Liver (tissue), 9 donors: ENCODE results near the gene GRM1. TPM values are rescaled to one million over a fixed set of nuclear protein-coding genes. Genes with fewer than 3 reads are reported as not detected.

Experiments used
- DNase-seq: peaks from one replicate; pipeline ENCODE4 v3.0.0-alpha.2; 2017; ENCODE audit warnings: low spot score
- H3K27ac ChIP-seq, 2 donors: one replicate each; pipeline ENCODE4 v1.7.0; 2013; ENCODE audit warnings: inconsistent platforms in 2 of 2, low read length in 2 of 2, control low read depth in 1 of 2, low read depth in 1 of 2, mild to moderate bottlenecking in 1 of 2
- H3K27me3 ChIP-seq, 4 donors: one replicate each; pipeline versions ENCODE4 v1.6.1 to v1.7.0; 2013; ENCODE audit warnings: low read length in 3 of 4, inconsistent platforms in 1 of 4, mild to moderate bottlenecking in 1 of 4, moderate library complexity in 1 of 4; ENCODE audit not compliant: control insufficient read depth in 4 of 4, insufficient read depth in 4 of 4
- H3K36me3 ChIP-seq, 4 donors: one replicate each; pipeline versions ENCODE4 v1.6.1 to v1.7.0; 2013; ENCODE audit warnings: low read length in 3 of 4, mild to moderate bottlenecking in 3 of 4, low read depth in 1 of 4, moderate library complexity in 1 of 4; ENCODE audit not compliant: control insufficient read depth in 4 of 4, insufficient read depth in 3 of 4
- H3K4me1 ChIP-seq, 4 donors: one replicate each; pipeline versions ENCODE4 v1.6.1 to v1.7.0; 2013; ENCODE audit warnings: low read length in 3 of 4, mild to moderate bottlenecking in 3 of 4, moderate library complexity in 1 of 4; ENCODE audit not compliant: control insufficient read depth in 4 of 4, insufficient read depth in 4 of 4
- H3K4me3 ChIP-seq, 3 donors: one replicate each; pipeline versions ENCODE4 v1.6.1 to v1.7.0; 2013; ENCODE audit warnings: low read length in 3 of 3, control low read depth in 1 of 3, low read depth in 1 of 3, mild to moderate bottlenecking in 1 of 3
- H3K9ac ChIP-seq, 2 donors: one replicate each; pipeline ENCODE4 v1.7.0; 2013; ENCODE audit warnings: low read length in 2 of 2, mild to moderate bottlenecking in 2 of 2, moderate library complexity in 2 of 2, control low read depth in 1 of 2, low read depth in 1 of 2
- H3K9me3 ChIP-seq, 4 donors: one replicate each; pipeline versions ENCODE4 v1.6.1 to v1.7.0; 2013; ENCODE audit warnings: low read length in 3 of 4; ENCODE audit not compliant: control insufficient read depth in 4 of 4
- FOXA1 ChIP-seq: IDR thresholded peaks from 2 replicates; pipeline ENCODE4 v1.6.1; 2016; ENCODE audit warnings: antibody characterized with exemption
- FOXA2 ChIP-seq: IDR thresholded peaks from 2 replicates; pipeline ENCODE4 v1.6.1; 2016; ENCODE audit warnings: antibody characterized with exemption
- HNF4A ChIP-seq, 2 donors: conservative IDR thresholded peaks; 2 replicates each; pipeline ENCODE4 v1.6.1; 2016; ENCODE audit warnings: antibody characterized with exemption in 2 of 2, mild to moderate bottlenecking in 2 of 2
- HNF4G ChIP-seq: IDR thresholded peaks from 2 replicates; pipeline ENCODE4 v1.6.1; 2016; ENCODE audit warnings: antibody characterized with exemption
- NR2F2 ChIP-seq: IDR thresholded peaks from 2 replicates; pipeline ENCODE4 v1.6.1; 2016; ENCODE audit warnings: antibody characterized with exemption
- RAD21 ChIP-seq, 2 donors: IDR thresholded peaks; 2 replicates each; pipeline ENCODE4 v1.6.1; 2016; ENCODE audit warnings: antibody characterized with exemption in 2 of 2, mild to moderate bottlenecking in 2 of 2
- RXRA ChIP-seq, 2 donors: IDR thresholded peaks; 2 replicates each; pipeline ENCODE4 v1.6.1; 2017 to 2018; ENCODE audit warnings: antibody characterized with exemption in 2 of 2, mild to moderate bottlenecking in 1 of 2
- SP1 ChIP-seq: IDR thresholded peaks from 2 replicates; pipeline ENCODE4 v1.6.1; 2018; ENCODE audit warnings: antibody characterized with exemption, mild to moderate bottlenecking
- TAF1 ChIP-seq: conservative IDR thresholded peaks from 2 replicates; pipeline ENCODE4 v1.6.1; 2016; ENCODE audit warnings: antibody characterized with exemption, mild to moderate bottlenecking
- YY1 ChIP-seq: IDR thresholded peaks from 2 replicates; pipeline ENCODE4 v1.6.1; 2016; ENCODE audit warnings: antibody characterized with exemption, mild to moderate bottlenecking
- WGBS: extraction: QIAGEN DNeasy Blood & Tissue Kit; methylation state at CpG from one replicate; pipeline ENCODE4 v1.1.7; 2013; 5-methylcytosine and 5-hydroxymethylcytosine counted together
- polyA plus RNA-seq, 2 donors: library from polyadenylated mRNA; stranded (reverse) in 1 of 2; unstranded in 1 of 2; fragments of 200-250 nt in 1 of 2; fragments of >200 nt in 1 of 2; fragmentation: Nextera tagmentation in 1 of 2; extraction: Ambion mirVana in 1 of 2; gene quantifications; one replicate each; pipeline versions ENCODE4 v1.2.1 to v1.2.3, GENCODE V29; 2013 to 2015
- total RNA-seq, 2 donors: library from RNA; depleted of rRNA; stranded (reverse); fragments of >200 nt; gene quantifications; one replicate each; pipeline ENCODE4 v1.2.3, GENCODE V29; 2014
- TF ChIP-seq, protein P1 (sequence below): IDR thresholded peaks from 2 replicates; pipeline ENCODE4 v1.6.1; 2016; ENCODE audit warnings: antibody characterized with exemption, mild to moderate bottlenecking
- TF ChIP-seq, protein P2 (sequence below): IDR thresholded peaks from 2 replicates; pipeline ENCODE4 v1.6.1; 2016; ENCODE audit warnings: antibody characterized with exemption
- TF ChIP-seq, protein P3 (sequence below): IDR thresholded peaks from 2 replicates; pipeline ENCODE4 v1.6.1; 2016; ENCODE audit warnings: antibody characterized with exemption
- TF ChIP-seq, protein P4 (sequence below): fragments of 150-350 bp; IDR thresholded peaks from 2 replicates; pipeline ENCODE4 v1.5.1; 2017; ENCODE audit warnings: improper control_type of control experiment, low read depth, low read length; ENCODE audit not compliant: missing input control
- donor health status: healthy.
- donor health status: healthy.
- donor health status: healthy.
- donor health status: healthy.
- donor health status: healthy.

GRM1 gene
- total and polyA plus RNA-seq, 4 donors: under 0.01 to 0.05 (median 0.01) TPM; not detected in 1

DNA sequence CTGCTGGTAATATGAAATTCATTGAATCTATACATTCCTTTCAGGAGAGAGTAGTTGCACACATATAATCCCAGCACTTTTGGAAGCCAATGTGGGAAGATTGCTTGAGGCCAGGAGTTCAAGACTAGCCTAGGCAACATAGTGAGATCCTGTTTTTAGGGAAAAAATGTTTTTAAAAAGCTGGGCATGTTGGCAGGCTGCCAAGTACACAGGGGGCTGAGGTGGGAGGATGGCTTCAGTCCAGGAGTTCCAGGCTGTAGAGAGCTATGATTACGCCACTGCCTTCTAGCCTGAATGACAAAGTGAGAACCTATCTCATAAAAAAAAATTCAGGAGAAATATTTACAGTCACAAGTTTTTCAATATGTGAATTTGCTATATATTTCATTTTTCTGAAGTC is 71.9 kb downstream of the GRM1 start (continued):
- TF ChIP-seq, protein P1, sequence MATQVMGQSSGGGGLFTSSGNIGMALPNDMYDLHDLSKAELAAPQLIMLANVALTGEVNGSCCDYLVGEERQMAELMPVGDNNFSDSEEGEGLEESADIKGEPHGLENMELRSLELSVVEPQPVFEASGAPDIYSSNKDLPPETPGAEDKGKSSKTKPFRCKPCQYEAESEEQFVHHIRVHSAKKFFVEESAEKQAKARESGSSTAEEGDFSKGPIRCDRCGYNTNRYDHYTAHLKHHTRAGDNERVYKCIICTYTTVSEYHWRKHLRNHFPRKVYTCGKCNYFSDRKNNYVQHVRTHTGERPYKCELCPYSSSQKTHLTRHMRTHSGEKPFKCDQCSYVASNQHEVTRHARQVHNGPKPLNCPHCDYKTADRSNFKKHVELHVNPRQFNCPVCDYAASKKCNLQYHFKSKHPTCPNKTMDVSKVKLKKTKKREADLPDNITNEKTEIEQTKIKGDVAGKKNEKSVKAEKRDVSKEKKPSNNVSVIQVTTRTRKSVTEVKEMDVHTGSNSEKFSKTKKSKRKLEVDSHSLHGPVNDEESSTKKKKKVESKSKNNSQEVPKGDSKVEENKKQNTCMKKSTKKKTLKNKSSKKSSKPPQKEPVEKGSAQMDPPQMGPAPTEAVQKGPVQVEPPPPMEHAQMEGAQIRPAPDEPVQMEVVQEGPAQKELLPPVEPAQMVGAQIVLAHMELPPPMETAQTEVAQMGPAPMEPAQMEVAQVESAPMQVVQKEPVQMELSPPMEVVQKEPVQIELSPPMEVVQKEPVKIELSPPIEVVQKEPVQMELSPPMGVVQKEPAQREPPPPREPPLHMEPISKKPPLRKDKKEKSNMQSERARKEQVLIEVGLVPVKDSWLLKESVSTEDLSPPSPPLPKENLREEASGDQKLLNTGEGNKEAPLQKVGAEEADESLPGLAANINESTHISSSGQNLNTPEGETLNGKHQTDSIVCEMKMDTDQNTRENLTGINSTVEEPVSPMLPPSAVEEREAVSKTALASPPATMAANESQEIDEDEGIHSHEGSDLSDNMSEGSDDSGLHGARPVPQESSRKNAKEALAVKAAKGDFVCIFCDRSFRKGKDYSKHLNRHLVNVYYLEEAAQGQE: no peak
- TF ChIP-seq RXRA (IDR thresholded peaks at IDR 0.05) (no peak), TAF1 (no peak), FOXA2 (no peak)

DNA sequence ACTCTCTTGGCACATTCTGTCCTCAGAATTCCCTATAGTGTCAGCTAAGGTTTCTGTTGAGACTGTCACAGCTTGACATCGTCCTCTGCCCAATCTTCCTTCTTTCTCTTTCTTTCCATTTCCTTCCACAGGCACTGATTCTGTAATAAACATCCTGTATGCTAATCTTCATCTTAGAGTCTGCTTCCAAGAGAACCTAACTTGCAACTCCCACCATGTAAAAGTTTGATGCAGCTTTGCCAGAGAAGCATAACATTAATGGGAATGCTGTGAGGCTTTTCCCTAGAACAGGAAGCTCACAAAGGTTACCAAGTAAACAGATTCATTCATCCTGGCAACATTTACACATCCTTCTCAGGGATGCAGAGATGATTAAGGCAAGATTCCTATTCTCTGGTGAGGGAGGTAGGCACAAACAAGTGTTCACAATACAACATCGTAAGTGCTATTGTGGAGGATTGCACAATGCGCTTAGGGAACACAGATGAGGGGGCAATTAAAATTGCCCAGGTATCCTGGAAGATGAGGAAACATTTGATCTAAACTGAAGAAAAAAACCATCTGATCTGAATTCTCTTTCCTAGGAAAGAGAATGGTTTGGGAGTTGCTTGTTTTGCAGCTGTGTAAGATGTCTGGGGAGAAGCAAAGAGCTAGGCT is 74.7 kb downstream of the GRM1 start:
- no peak overlapping the region for H3K4me3 ChIP-seq
- WGBS: 66% methylated on average over 3 of the region's 3 CpGs
- H3K9me3 ChIP-seq: no peaks in the 10 kb centered on the region
- H3K9ac ChIP-seq: no peak overlapping the region
- no peak for DNase-seq
- H3K27me3 ChIP-seq: no peaks in the 10 kb centered on the region
- H3K27ac ChIP-seq: no peak overlapping the region
- no peaks in the 10 kb centered on the region for H3K36me3 ChIP-seq
- no peaks in the 10 kb centered on the region for H3K4me1 ChIP-seq
- TF ChIP-seq FOXA1: no peak
- no peak for TF ChIP-seq SP1
- TF ChIP-seq TAF1: no peak
- no peak for TF ChIP-seq RAD21 (IDR thresholded peaks at IDR 0.05)
- TF ChIP-seq, protein P2, sequence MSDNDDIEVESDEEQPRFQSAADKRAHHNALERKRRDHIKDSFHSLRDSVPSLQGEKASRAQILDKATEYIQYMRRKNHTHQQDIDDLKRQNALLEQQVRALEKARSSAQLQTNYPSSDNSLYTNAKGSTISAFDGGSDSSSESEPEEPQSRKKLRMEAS: no peak
- no peak for TF ChIP-seq YY1
- TF ChIP-seq, protein P1: no peak
- no peak for TF ChIP-seq HNF4A (conservative IDR thresholded peaks at IDR 0.05)
- TF ChIP-seq, protein P3, sequence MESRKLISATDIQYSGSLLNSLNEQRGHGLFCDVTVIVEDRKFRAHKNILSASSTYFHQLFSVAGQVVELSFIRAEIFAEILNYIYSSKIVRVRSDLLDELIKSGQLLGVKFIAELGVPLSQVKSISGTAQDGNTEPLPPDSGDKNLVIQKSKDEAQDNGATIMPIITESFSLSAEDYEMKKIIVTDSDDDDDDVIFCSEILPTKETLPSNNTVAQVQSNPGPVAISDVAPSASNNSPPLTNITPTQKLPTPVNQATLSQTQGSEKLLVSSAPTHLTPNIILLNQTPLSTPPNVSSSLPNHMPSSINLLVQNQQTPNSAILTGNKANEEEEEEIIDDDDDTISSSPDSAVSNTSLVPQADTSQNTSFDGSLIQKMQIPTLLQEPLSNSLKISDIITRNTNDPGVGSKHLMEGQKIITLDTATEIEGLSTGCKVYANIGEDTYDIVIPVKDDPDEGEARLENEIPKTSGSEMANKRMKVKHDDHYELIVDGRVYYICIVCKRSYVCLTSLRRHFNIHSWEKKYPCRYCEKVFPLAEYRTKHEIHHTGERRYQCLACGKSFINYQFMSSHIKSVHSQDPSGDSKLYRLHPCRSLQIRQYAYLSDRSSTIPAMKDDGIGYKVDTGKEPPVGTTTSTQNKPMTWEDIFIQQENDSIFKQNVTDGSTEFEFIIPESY: no peak
- TF ChIP-seq RXRA (IDR thresholded peaks at IDR 0.05): no peak
- TF ChIP-seq FOXA2: no peak
- TF ChIP-seq, protein P4, sequence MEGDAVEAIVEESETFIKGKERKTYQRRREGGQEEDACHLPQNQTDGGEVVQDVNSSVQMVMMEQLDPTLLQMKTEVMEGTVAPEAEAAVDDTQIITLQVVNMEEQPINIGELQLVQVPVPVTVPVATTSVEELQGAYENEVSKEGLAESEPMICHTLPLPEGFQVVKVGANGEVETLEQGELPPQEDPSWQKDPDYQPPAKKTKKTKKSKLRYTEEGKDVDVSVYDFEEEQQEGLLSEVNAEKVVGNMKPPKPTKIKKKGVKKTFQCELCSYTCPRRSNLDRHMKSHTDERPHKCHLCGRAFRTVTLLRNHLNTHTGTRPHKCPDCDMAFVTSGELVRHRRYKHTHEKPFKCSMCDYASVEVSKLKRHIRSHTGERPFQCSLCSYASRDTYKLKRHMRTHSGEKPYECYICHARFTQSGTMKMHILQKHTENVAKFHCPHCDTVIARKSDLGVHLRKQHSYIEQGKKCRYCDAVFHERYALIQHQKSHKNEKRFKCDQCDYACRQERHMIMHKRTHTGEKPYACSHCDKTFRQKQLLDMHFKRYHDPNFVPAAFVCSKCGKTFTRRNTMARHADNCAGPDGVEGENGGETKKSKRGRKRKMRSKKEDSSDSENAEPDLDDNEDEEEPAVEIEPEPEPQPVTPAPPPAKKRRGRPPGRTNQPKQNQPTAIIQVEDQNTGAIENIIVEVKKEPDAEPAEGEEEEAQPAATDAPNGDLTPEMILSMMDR: no peak
- no peak for TF ChIP-seq NR2F2
- no peak for TF ChIP-seq HNF4G
